ENCODE data around the gene LARGE2.

DNA sequence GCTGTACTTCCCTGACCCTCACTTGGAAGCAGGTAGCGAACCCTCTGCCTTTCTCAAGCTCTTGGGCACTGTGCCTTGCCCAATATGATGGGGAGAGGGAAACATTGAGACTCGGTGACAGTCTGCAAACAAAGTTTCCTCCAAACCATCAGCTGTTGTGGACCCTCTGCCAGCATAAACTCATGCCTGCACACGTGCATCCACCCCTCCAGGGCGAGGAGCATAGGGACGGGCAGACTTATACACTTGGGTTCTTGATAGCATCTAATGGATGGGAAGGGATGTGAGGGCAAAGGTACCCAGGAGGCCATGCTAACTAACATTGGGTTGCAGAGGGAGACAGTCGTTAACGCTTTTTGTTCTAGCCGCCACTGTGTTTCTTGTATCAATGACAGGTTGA lies 45.2 kb upstream of the LARGE2 start:
- TF ChIP-seq CTCF (IDR thresholded peaks at IDR 0.05 in 8 of 11, conservative IDR thresholded peaks at IDR 0.05 in 3 of 11) (no peak), POLR2AphosphoS5 (IDR thresholded peaks at IDR 0.05) (no peak), POLR2A (IDR thresholded peaks at IDR 0.05) (no peak)
